H54 (cell line): ENCODE data around the gene HNRNPA0.
A peak's percentile ranks its signal among the peaks of the same experiment; 100 is the strongest.

Experiments
- DNase-seq: peaks from one replicate; pipeline ENCODE4 v3.0.0; 2011; ENCODE audit warnings: low spot score, mixed read lengths; ENCODE audit not compliant: insufficient read length
- FAIRE-seq: peaks from 3 replicates; lab custom pipeline; 2011; peaks lifted over from hg19 to GRCh38; lab: Jason Lieb, UNC
- POLR2A ChIP-seq: IDR thresholded peaks from 2 replicates; pipeline ENCODE4 v1.6.1; 2011; ENCODE audit warnings: low read depth, mild to moderate bottlenecking, low read length

HNRNPA0 gene

GRCh38 chr5:137741718-137742117 lies 12.4 kb downstream of the HNRNPA0 start:
- no peak for FAIRE-seq
- DNase-seq = no peak
- no peak for TF ChIP-seq POLR2A

- TF ChIP-seq POLR2A = no peak
- DNase-seq (no peak), FAIRE-seq (no peak)
Measured at GRCh38 chr5:137739737-137740136, 14.4 kb downstream of the HNRNPA0 start.

GRCh38 chr5:137738947-137739346 lies 15.2 kb downstream of the HNRNPA0 start:
- no peak for DNase-seq
- TF ChIP-seq POLR2A = no peak
- FAIRE-seq = no peak

- FAIRE-seq = no peak
- no peak for TF ChIP-seq POLR2A
- no peak for DNase-seq
Measured at GRCh38 chr5:137737349-137738131, 16.6 kb downstream of the HNRNPA0 start.

GRCh38 chr5:137736496-137736895 lies 17.7 kb downstream of the HNRNPA0 start:
- DNase-seq = no peak
- no peak for FAIRE-seq
- TF ChIP-seq POLR2A = no peak

- DNase-seq (peak; percentile 8), FAIRE-seq (no peak)
- no peak for TF ChIP-seq POLR2A
Measured at GRCh38 chr5:137735555-137736284, 18.4 kb downstream of the HNRNPA0 start, which contains the start of gene KLHL3. Gene KLHL3 (minus strand): TSS chr5:137736089. CDS start chr5:137735646, 443 bp downstream.

GRCh38 chr5:137734962-137735554 lies 19.1 kb downstream of the HNRNPA0 start:
- TF ChIP-seq POLR2A = no peak
- FAIRE-seq (no peak), DNase-seq (no peak)

GRCh38 chr5:137734331-137734730 lies 19.8 kb downstream of the HNRNPA0 start:
- TF ChIP-seq POLR2A = no peak
- FAIRE-seq (no peak), DNase-seq (no peak)

GRCh38 chr5:137733922-137734321 lies 20.2 kb downstream of the HNRNPA0 start:
- FAIRE-seq = no peak
- DNase-seq = no peak
- TF ChIP-seq POLR2A = no peak

- DNase-seq = no peak
- no peak for FAIRE-seq
- TF ChIP-seq POLR2A = no peak
Measured at GRCh38 chr5:137733006-137733405, 21.2 kb downstream of the HNRNPA0 start.

- FAIRE-seq (no peak), DNase-seq (no peak)
- TF ChIP-seq POLR2A = no peak
Measured at GRCh38 chr5:137731176-137731575, 23.0 kb downstream of the HNRNPA0 start.

- no peak for FAIRE-seq
- no peak for DNase-seq
Measured at GRCh38 chr5:137730336-137730735, 23.8 kb downstream of the HNRNPA0 start.

GRCh38 chr5:137728048-137728447 lies 26.1 kb downstream of the HNRNPA0 start:
- no peak for TF ChIP-seq POLR2A
- no peak for DNase-seq
- FAIRE-seq = no peak

More at GRCh38 chr5:137730336-137730735, 23.8 kb downstream of the HNRNPA0 start:
- no peak for TF ChIP-seq POLR2A

GRCh38 chr5:137727623-137728022 lies 26.5 kb downstream of the HNRNPA0 start:
- FAIRE-seq (no peak), DNase-seq (no peak)
- no peak for TF ChIP-seq POLR2A
